ENCODE measurements around the gene ZFP82. TPM values are rescaled to one million over a fixed set of nuclear protein-coding genes. Genes with fewer than 3 reads are reported as not detected.

ZFP82 gene
- polyA plus RNA-seq, 1 of the 3 experiments (the other 2 are of a cell fraction), result 2.1 TPM

- H3K27ac ChIP-seq (ENCODE audit: low read depth in 2 of 2, low read length in 1 of 2), result peak within 1 kb of the TSS; percentile 71 to 90
- TF ChIP-seq ELF1 (IDR thresholded peaks at IDR 0.05), result peak; percentile 93
- TF ChIP-seq MXI1 (IDR thresholded peaks at IDR 0.05; ENCODE audit: low read depth, low read length), result 0 out of 2 replicates have a peak, but pooled peaks have one; percentile 25
- no peak for TF ChIP-seq PBX3 (IDR thresholded peaks at IDR 0.05)
- TF ChIP-seq ZBTB33 (IDR thresholded peaks at IDR 0.05; ENCODE audit: borderline replicate concordance, low read depth), result 0 out of 2 replicates have a peak, but pooled peaks have one; percentile 37
- TF ChIP-seq SIN3A (IDR thresholded peaks at IDR 0.05; ENCODE audit: borderline replicate concordance, low read depth, low read length), result no peak; the same call in 1 of the 2 replicates
- TF ChIP-seq RAD21 (IDR thresholded peaks at IDR 0.05; ENCODE audit: low read length), result peak; percentile 57
- TF ChIP-seq RXRA (IDR thresholded peaks at IDR 0.05; ENCODE audit: borderline replicate concordance, low read depth), result no peak
- peak; percentile 76 for TF ChIP-seq CHD2 (IDR thresholded peaks at IDR 0.05; ENCODE audit: low read length, partially characterized antibody)
- TF ChIP-seq GABPA (IDR thresholded peaks at IDR 0.05; ENCODE audit: low read depth), result peak; percentile 74
- no peak for TF ChIP-seq NFIC (IDR thresholded peaks at IDR 0.05; ENCODE audit: borderline replicate concordance)
- TF ChIP-seq NRF1 (IDR thresholded peaks at IDR 0.05; ENCODE audit: low read depth, low read length), result peak; percentile 88
- TF ChIP-seq CTCF (IDR thresholded peaks at IDR 0.05), result peak; percentile 38
- no peak for TF ChIP-seq YY1 (IDR thresholded peaks at IDR 0.05; ENCODE audit: low read depth)
- 0 out of 2 replicates have a peak, but pooled peaks have one; percentile 4 for TF ChIP-seq RCOR1 (IDR thresholded peaks at IDR 0.05; ENCODE audit: low read length)
- peak; percentile 91 for TF ChIP-seq POLR2AphosphoS5 (IDR thresholded peaks at IDR 0.05; ENCODE audit: low read depth, low read length)
- peaks cover 0 to 4% of the 10 kb centered on the region in 2 experiments; a peak in 2 of 4 replicates for H3K4me1 ChIP-seq (ENCODE audit: control insufficient read depth in 1 of 2, insufficient read depth in 2 of 2, low read depth in 1 of 2, low read length in 1 of 2)
- H3K9me3 ChIP-seq, result no peaks in the 10 kb centered on the region
- peaks cover 0 to 5% of the 10 kb centered on the region in 2 experiments for H3K36me3 ChIP-seq (replicated peaks in 1 of 2; ENCODE audit: control insufficient read depth in 1 of 2, insufficient read depth in 2 of 2, low read length in 1 of 2)
- 6% methylated on average over 51 of the region's 69 CpGs for WGBS (ENCODE audit: low lambda C conversion rate)
- H3K4me3 ChIP-seq (ENCODE audit: low read depth in 2 of 2, low read length in 1 of 2), result peak within 1 kb of the TSS; percentile 75 to 84
- DNase-seq, result peak; percentile 99
- no peaks in the 10 kb centered on the region for H3K9me2 ChIP-seq
- peaks cover 17% of the 10 kb centered on the region for H3K79me2 ChIP-seq (ENCODE audit: insufficient read depth)
- H3K27me3 ChIP-seq (ENCODE audit: insufficient read depth), result no peaks in the 10 kb centered on the region
- POLR2A ChIA-PET, result interaction anchor here (0.9 to 2.4 kb wide), 4 partner anchors 110 to 227 kb away, joined by 3 to 9 read pairs (median 4); partner anchors contain the start of genes ZNF260, ZNF529 and ZNF566
- H4K20me1 ChIP-seq (ENCODE audit: insufficient read depth), result no peaks in the 10 kb centered on the region
- H3K4me2 ChIP-seq, result peak within 1 kb of the TSS; percentile 83
- peak within 1 kb of the TSS; percentile 76 for H3K9ac ChIP-seq
- peaks cover 9% of the 10 kb centered on the region for H3F3A ChIP-seq (replicated peaks; ENCODE audit: insufficient read depth)
- H2AFZ ChIP-seq (ENCODE audit: low read depth), result peak within 1 kb of the TSS; percentile 100
- CTCF ChIA-PET, result interaction anchor here (0.6 to 1.5 kb wide), 4 partner anchors 10 to 379 kb away, joined by 3 to 4 read pairs (median 3); no protein-coding TSS in a partner anchor
Observed at GRCh38 chr19:36378625-36379509, 39.6 kb downstream of the ZFP82 start, which contains the start of gene ZFP14. TSS of gene ZFP14 (minus strand) at chr19:36379201. CDS start at chr19:36367892, 11,309 bp downstream.
